SH-SY5Y (cell line): Measurements from ENCODE around the gene KY.

ENCODE experiments used
- GATA2 ChIP-seq: IDR thresholded peaks from 2 replicates; pipeline ENCODE4 v1.6.1; 2011; ENCODE audit warnings: mild to moderate bottlenecking, low read depth, low read length
- GATA3 ChIP-seq: IDR thresholded peaks from 2 replicates; pipeline ENCODE4 v1.6.1; 2011; ENCODE audit warnings: low read depth, mild to moderate bottlenecking, low read length, moderate library complexity

- no peak for TF ChIP-seq GATA2
- no peak for TF ChIP-seq GATA3
Measured at GRCh38 chr3:134682196-134682880, 31.5 kb upstream of the KY start.
